Tibial artery (tissue), 4 donors: ENCODE results near the gene FMNL3.

Source experiments
- DNase-seq, 2 donors: peaks; one replicate each; pipeline ENCODE4 v3.0.0-alpha.2; 2019
- H3K27ac ChIP-seq, 2 donors: fragments of 200-600 bp; sonication (generic) in 1 of 2; 1 replicate in 1 of 2; 2 replicates in 1 of 2; pipeline ENCODE4 v1.5.1; 2018 to 2019; ENCODE audit warnings: mild to moderate bottlenecking in 1 of 2
- H3K27me3 ChIP-seq, 2 donors: fragments of 200-600 bp; sonication (generic) in 1 of 2; one replicate each; pipeline versions ENCODE4 v1.5.1 to v1.6.0; 2016 to 2019
- H3K36me3 ChIP-seq, 3 donors: fragments of 200-600 bp; sonication (generic) in 2 of 3; one replicate each; pipeline ENCODE4 v1.5.1; 2016 to 2019; ENCODE audit warnings: mild to moderate bottlenecking in 2 of 3
- H3K4me1 ChIP-seq, 4 donors: fragments of 200-600 bp; sonication (generic) in 2 of 4; 1 replicate in 3 of 4; 2 replicates in 1 of 4; pipeline ENCODE4 v1.5.1; 2016 to 2019
- H3K4me3 ChIP-seq, 2 donors: fragments of 200-600 bp; sonication (generic) in 1 of 2; 1 replicate in 1 of 2; 2 replicates in 1 of 2; pipeline ENCODE4 v1.5.1; 2018 to 2019; ENCODE audit warnings: mild to moderate bottlenecking in 2 of 2
- H3K9me3 ChIP-seq, 3 donors: fragments of 200-600 bp; sonication (generic) in 1 of 3; one replicate each; pipeline ENCODE4 v1.5.1; 2016 to 2019
- CTCF ChIP-seq, 2 experiments: fragments of 200-600 bp in 1 of 2; fragments of 450-650 bp in 1 of 2; IDR thresholded peaks; one replicate each; pipeline ENCODE4 v1.5.1; 2017 to 2019; ENCODE audit warnings: antibody characterized with exemption in 2 of 2, mild to moderate bottlenecking in 1 of 2, moderate library complexity in 1 of 2
- intact Hi-C: fragments of 100-400 bp; cut with DNase I; formaldehyde crosslinking; loops from one replicate; pipeline ENCODE4 v1.15.0; 2023; ENCODE audit warnings: low total_unique reads

The FMNL3 gene

DNA sequence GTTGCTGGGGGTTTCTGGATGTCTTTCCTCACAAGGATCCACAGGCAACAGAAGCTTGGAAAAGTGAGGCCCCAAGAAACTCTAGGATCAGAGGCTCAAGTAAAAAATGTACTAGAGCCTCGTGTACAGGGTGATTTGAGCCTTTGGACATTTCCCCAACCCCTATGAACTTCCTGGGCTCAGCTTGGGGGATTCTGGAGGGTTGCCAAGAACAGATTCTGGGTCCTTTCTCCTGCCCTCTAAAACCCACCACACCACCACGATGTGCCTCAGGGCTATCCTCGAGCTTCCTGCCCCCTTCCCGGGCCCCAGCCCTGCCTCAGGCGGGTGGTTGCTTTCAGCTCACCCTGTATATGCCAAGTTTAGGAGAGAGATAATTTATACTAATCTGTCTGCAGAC is 102.3 kb downstream of the FMNL3 start:
- no peak for DNase-seq
- no peaks in the 10 kb centered on the region for H3K9me3 ChIP-seq
- H3K4me3 ChIP-seq, result no peak overlapping the region
- no peaks in the 10 kb centered on the region for H3K27me3 ChIP-seq
- TF ChIP-seq CTCF (IDR thresholded peaks at IDR 0.05), result no peak
- intact Hi-C loops, result no loop called here
- H3K36me3 ChIP-seq, result no peaks in the 10 kb centered on the region
- no peak overlapping the region for H3K27ac ChIP-seq
- peaks cover 0 to 4% (median 0%) of the 10 kb centered on the region in 4 donors for H3K4me1 ChIP-seq

DNA sequence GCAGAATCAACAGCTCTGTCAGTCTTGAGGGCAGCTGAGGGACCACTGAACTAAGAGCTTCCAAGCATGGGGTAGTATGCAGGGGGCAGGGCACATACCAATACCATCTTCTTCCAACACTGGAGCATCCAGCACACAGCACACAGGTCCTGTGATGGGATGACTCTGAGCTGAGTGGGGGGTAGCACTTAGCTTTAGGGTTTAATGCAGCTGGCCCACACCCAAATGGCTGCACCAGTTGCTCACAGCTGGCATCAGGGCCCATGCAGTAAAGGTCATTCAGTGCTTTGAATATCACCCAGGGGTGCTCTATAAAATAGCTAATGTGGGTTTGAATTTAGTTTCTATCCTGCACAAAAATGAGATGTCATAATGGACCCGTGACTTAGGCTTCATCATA is 103.5 kb downstream of the FMNL3 start:
- H3K27ac ChIP-seq, result no peak overlapping the region

GRCh38 chr12:49599961-49600360 is 107.2 kb downstream of the FMNL3 start:
- no peak for DNase-seq
- Histone ChIP-seq H3K36me3 (peaks cover 0 to 8% (median 0%) of the 10 kb centered on the region in 3 donors), H3K4me1 (no peaks in the 10 kb centered on the region), H3K9me3 (no peaks in the 10 kb centered on the region), H3K27ac (no peak overlapping the region), H3K27me3 (no peaks in the 10 kb centered on the region), H3K4me3 (no peak overlapping the region)
- intact Hi-C loops, result no loop called here
- no peak for TF ChIP-seq CTCF (IDR thresholded peaks at IDR 0.05)

More for the DNA sequence above, 103.5 kb downstream of the FMNL3 start:
- no peak for TF ChIP-seq CTCF (IDR thresholded peaks at IDR 0.05)
- DNase-seq, result no peak
- H3K4me1 ChIP-seq, result peaks cover 0 to 4% (median 0%) of the 10 kb centered on the region in 4 donors
- no peaks in the 10 kb centered on the region for H3K36me3 ChIP-seq
- H3K27me3 ChIP-seq, result no peaks in the 10 kb centered on the region
- no peaks in the 10 kb centered on the region for H3K9me3 ChIP-seq
- H3K4me3 ChIP-seq, result no peak overlapping the region
- intact Hi-C loops, result no loop called here

GRCh38 chr12:49598527-49598926 is 108.7 kb downstream of the FMNL3 start:
- Histone ChIP-seq H3K9me3 (no peaks in the 10 kb centered on the region), H3K4me1 (no peaks in the 10 kb centered on the region), H3K27me3 (no peaks in the 10 kb centered on the region), H3K4me3 (no peak overlapping the region), H3K36me3 (peaks cover 0 to 8% (median 0%) of the 10 kb centered on the region in 3 donors), H3K27ac (no peak overlapping the region)
- TF ChIP-seq CTCF (IDR thresholded peaks at IDR 0.05), result no peak
- intact Hi-C loops, result no loop called here
- no peak for DNase-seq

GRCh38 chr12:49588721-49589516 is 118.3 kb downstream of the FMNL3 start:
- Histone ChIP-seq H3K9me3 (no peaks in the 10 kb centered on the region), H3K4me3 (no peak overlapping the region), H3K27me3 (no peaks in the 10 kb centered on the region), H3K4me1 (no peaks in the 10 kb centered on the region), H3K36me3 (peaks cover 0 to 12% (median 0%) of the 10 kb centered on the region in 3 donors), H3K27ac (no peak overlapping the region)
- intact Hi-C loops, result no loop called here
- TF ChIP-seq CTCF (IDR thresholded peaks at IDR 0.05), result no peak
- no peak for DNase-seq
